Measurements from ENCODE around the gene ZNF283. TPM values are rescaled to one million over a fixed set of nuclear protein-coding genes. Genes with fewer than 3 reads are reported as not detected.
A peak's percentile ranks its signal among the peaks of the same experiment; 100 is the strongest.

The ZNF283 gene
- total RNA-seq, 2 donors from 2014 or later = 5.8 to 8.9 TPM

- WGBS = 95% methylated on average over 8 of the region's 8 CpGs
- TF ChIP-seq POLR2AphosphoS5 (IDR thresholded peaks at IDR 0.05) (no peak), CTCF (IDR thresholded peaks at IDR 0.05) (no peak), POLR2A (IDR thresholded peaks at IDR 0.05) (no peak)
- no peak overlapping the region for H3K4me3 ChIP-seq
- DNase-seq (ENCODE audit: low spot score) = no peak
- H3K9me3 ChIP-seq = no peaks in the 10 kb centered on the region
- H3K27me3 ChIP-seq (replicated peaks; ENCODE audit: insufficient read depth) = no peaks in the 10 kb centered on the region
- H3K27ac ChIP-seq = no peak overlapping the region
- no peaks in the 10 kb centered on the region for H3K4me1 ChIP-seq (replicated peaks)
- intact Hi-C loops (cut with DNase I) = loop anchor here (2.0 kb wide), 1 partner anchor 39 kb away; no protein-coding TSS in a partner anchor
- H3K36me3 ChIP-seq = no peaks in the 10 kb centered on the region
Measured at GRCh38 chr19:43783636-43784035, 43.5 kb upstream of the ZNF283 start.

- DNase-seq (ENCODE audit: low spot score) = no peak
- no peaks in the 10 kb centered on the region for H3K4me1 ChIP-seq (replicated peaks)
- WGBS = 25% methylated on average over 4 of the region's 4 CpGs
- H3K9me3 ChIP-seq = no peaks in the 10 kb centered on the region
- H3K4me3 ChIP-seq = no peak overlapping the region
- intact Hi-C loops (cut with DNase I) = loop anchor here (2.0 kb wide), 1 partner anchor 40 kb away; no protein-coding TSS in a partner anchor
- no peaks in the 10 kb centered on the region for H3K27me3 ChIP-seq (replicated peaks; ENCODE audit: insufficient read depth)
- TF ChIP-seq POLR2A (IDR thresholded peaks at IDR 0.05) = peak; percentile 10
- TF ChIP-seq CTCF (IDR thresholded peaks at IDR 0.05) = no peak
- H3K36me3 ChIP-seq = no peaks in the 10 kb centered on the region
- peak overlapping the region in 1 of 2 donors; percentile 31 for H3K27ac ChIP-seq
Measured at GRCh38 chr19:43784241-43784980, 42.7 kb upstream of the ZNF283 start.

DNA sequence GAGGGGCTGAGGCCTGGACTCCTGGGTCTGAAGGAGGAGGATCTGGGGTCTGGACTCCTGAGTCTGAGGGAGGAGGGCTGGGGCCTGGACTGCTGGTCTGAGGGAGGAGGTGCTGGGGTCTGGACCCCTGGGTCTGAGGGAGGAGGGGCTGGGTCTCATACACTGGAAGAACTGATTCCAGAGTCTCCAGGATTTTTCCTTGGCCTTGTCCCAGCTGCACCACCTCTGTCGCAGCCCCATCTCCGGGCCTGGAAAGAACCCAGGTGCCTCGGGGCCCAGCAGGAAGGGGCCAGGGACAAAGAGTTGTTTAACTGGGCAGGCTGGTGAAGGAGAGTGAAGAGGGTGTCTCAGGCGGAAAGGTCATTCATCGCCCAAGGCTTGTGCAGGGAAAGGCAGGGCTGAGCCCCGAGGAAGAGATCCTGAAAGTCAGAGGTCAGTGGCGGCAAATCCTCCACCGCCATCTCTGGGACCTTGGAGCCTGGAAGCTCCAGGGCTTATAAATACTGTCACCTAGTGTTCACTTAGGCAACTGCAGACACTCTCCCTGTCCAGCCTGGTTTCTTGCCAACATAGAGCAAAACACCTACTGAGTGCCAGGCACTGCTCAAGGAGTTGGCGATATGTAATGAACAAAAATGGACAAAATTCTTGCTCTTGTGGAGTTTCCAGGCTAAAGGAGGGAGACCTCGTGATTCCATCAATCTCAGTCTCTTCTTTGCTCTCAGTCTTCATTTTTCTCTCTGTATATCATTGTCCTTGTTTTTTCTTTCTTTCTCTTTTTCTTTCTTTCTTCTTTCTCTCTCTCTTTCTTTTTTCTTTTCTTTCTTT is 41.9 kb upstream of the ZNF283 start:
- DNase-seq (ENCODE audit: low spot score) = peak; percentile 50
- H3K27ac ChIP-seq = peak overlapping the region in 1 of 2 donors; percentile 31
- TF ChIP-seq POLR2AphosphoS5 (IDR thresholded peaks at IDR 0.05) (peak; percentile 57), CTCF (IDR thresholded peaks at IDR 0.05) (peak; percentile 85 to 98 (median 92)), POLR2A (IDR thresholded peaks at IDR 0.05) (no peak)
- no peaks in the 10 kb centered on the region for H3K9me3 ChIP-seq
- no peaks in the 10 kb centered on the region for H3K36me3 ChIP-seq
- H3K4me1 ChIP-seq (replicated peaks) = no peaks in the 10 kb centered on the region
- WGBS = 5% methylated on average over 10 of the region's 10 CpGs
- no peaks in the 10 kb centered on the region for H3K27me3 ChIP-seq (replicated peaks; ENCODE audit: insufficient read depth)
- no peak overlapping the region for H3K4me3 ChIP-seq
- intact Hi-C loops (cut with DNase I) = loop anchor here (2.0 kb wide), 1 partner anchor 40 kb away; no protein-coding TSS in a partner anchor

- WGBS = 7% methylated on average over 1 of the region's 1 CpG
- no peak overlapping the region for H3K4me3 ChIP-seq
- peak overlapping the region in 1 of 2 donors; percentile 57 for H3K27ac ChIP-seq
Measured at GRCh38 chr19:43786665-43787064, 40.5 kb upstream of the ZNF283 start.

More at GRCh38 chr19:43786665-43787064, 40.5 kb upstream of the ZNF283 start:
- no peak for DNase-seq (ENCODE audit: low spot score)
- Histone ChIP-seq H3K36me3 (no peaks in the 10 kb centered on the region), H3K4me1 (replicated peaks) (no peaks in the 10 kb centered on the region), H3K9me3 (no peaks in the 10 kb centered on the region), H3K27me3 (replicated peaks; ENCODE audit: insufficient read depth) (no peaks in the 10 kb centered on the region)
- intact Hi-C loops (cut with DNase I) = no loop called here
- TF ChIP-seq POLR2AphosphoS5 (IDR thresholded peaks at IDR 0.05) (peak; percentile 76), CTCF (IDR thresholded peaks at IDR 0.05) (no peak)

All from prostate gland (tissue), 2 donors.